WTC11 (cell line): ENCODE measurements around the gene ZFHX3. TPM values are rescaled to one million over a fixed set of nuclear protein-coding genes. Genes with fewer than 3 reads are reported as not detected.

Experiments
- ATAC-seq: fragments of 200-7000 bp; cut with Tn5 transposase; 2 replicates; pipeline ENCODE4 v1.10.0; 2021; ENCODE audit warnings: mild to moderate bottlenecking, moderate library complexity
- CTCF ChIA-PET: fragments of 300-600 bp; sonication (Branson Sonifier 250); formaldehyde crosslinking; loops from one replicate; lab custom pipeline; 2021; ENCODE audit warnings: antibody characterized with exemption; lab: Charles Lee
- POLR2A ChIA-PET: fragments of 350-600 bp; sonication (Branson Sonifier 250); formaldehyde crosslinking; loops from one replicate; lab custom pipeline; 2021; ENCODE audit warnings: antibody characterized with exemption; lab: Charles Lee
- DNase-seq: peaks from one replicate; pipeline ENCODE4 v3.0.0; 2021; ENCODE audit warnings: low spot score
- H3K27ac Mint-ChIP-seq: 2 replicates; pipeline ENCODE4 v1.8.0; 2021; ENCODE audit warnings: mixed read lengths
- H3K27me3 Mint-ChIP-seq: 2 replicates; pipeline ENCODE4 v1.8.0; 2021; ENCODE audit warnings: low read depth, mild to moderate bottlenecking, moderate library complexity, mixed read lengths
- H3K36me3 Mint-ChIP-seq: 2 replicates; pipeline ENCODE4 v1.8.0; 2021; ENCODE audit warnings: mixed read lengths
- H3K4me1 Mint-ChIP-seq: 2 replicates; pipeline ENCODE4 v1.8.0; 2022; ENCODE audit warnings: mixed read lengths
- H3K4me3 Mint-ChIP-seq: 2 replicates; pipeline ENCODE4 v1.8.0; 2021; ENCODE audit warnings: mild to moderate bottlenecking, moderate library complexity, mixed read lengths
- H3K9me3 Mint-ChIP-seq: 2 replicates; pipeline ENCODE4 v1.8.0; 2021; ENCODE audit warnings: mixed read lengths
- ARID4B ChIP-seq: sonication (generic); formaldehyde crosslinking; IDR thresholded peaks from 2 replicates; pipeline ENCODE4 v1.8.0; 2023; ENCODE audit warnings: missing genetic modification reagents, mild to moderate bottlenecking, borderline replicate concordance
- CBFB ChIP-seq: sonication (generic); formaldehyde crosslinking; IDR thresholded peaks from 2 replicates; pipeline ENCODE4 v1.8.1; 2022; ENCODE audit warnings: mild to moderate bottlenecking, low read depth, missing genetic modification reagents
- CREM ChIP-seq: sonication (generic); formaldehyde crosslinking; IDR thresholded peaks from 2 replicates; pipeline ENCODE4 v1.8.1; 2022; ENCODE audit warnings: mild to moderate bottlenecking, missing genetic modification reagents, moderate library complexity
- ETV6 ChIP-seq: sonication (generic); formaldehyde crosslinking; IDR thresholded peaks from 2 replicates; pipeline ENCODE4 v1.8.1; 2022; ENCODE audit warnings: mild to moderate bottlenecking, missing genetic modification reagents
- GRHL2 ChIP-seq: fragments of 250-450 bp; sonication (Bioruptor Pico); IDR thresholded peaks from 2 replicates; pipeline ENCODE4 v1.8.0; 2022; ENCODE audit warnings: mild to moderate bottlenecking, moderate library complexity; ENCODE audit not compliant: insufficient replicate concordance, severe bottlenecking
- GTF2I ChIP-seq: fragments of 250-450 bp; sonication (Bioruptor Pico); conservative IDR thresholded peaks from 2 replicates; pipeline ENCODE4 v1.4.0; 2021; ENCODE audit warnings: mild to moderate bottlenecking
- SMAD4 ChIP-seq: sonication (generic); formaldehyde crosslinking; IDR thresholded peaks from 2 replicates; pipeline ENCODE4 v1.8.0; 2022; ENCODE audit warnings: mild to moderate bottlenecking, missing genetic modification reagents
- TCF7 ChIP-seq: sonication (generic); formaldehyde crosslinking; IDR thresholded peaks from 2 replicates; pipeline ENCODE4 v1.8.0; 2022; ENCODE audit warnings: mild to moderate bottlenecking, low read depth, missing genetic modification reagents, moderate library complexity
- TEAD1 ChIP-seq: sonication (generic); formaldehyde crosslinking; IDR thresholded peaks from 2 replicates; pipeline ENCODE4 v1.8.0; 2022; ENCODE audit warnings: mild to moderate bottlenecking, missing genetic modification reagents
- ZNF281 ChIP-seq: sonication (generic); formaldehyde crosslinking; IDR thresholded peaks from 2 replicates; pipeline ENCODE4 v1.8.0; 2023; ENCODE audit warnings: mild to moderate bottlenecking, missing genetic modification reagents
- ZNF317 ChIP-seq: sonication (generic); formaldehyde crosslinking; IDR thresholded peaks from 2 replicates; pipeline ENCODE4 v1.8.1; 2023; ENCODE audit warnings: low read depth, mild to moderate bottlenecking, moderate library complexity, missing genetic modification reagents, borderline replicate concordance
- ZNF416 ChIP-seq: fragments of 250-450 bp; sonication (Bioruptor Pico); IDR thresholded peaks from 2 replicates; pipeline ENCODE4 v1.9.0; 2021; ENCODE audit warnings: mild to moderate bottlenecking, inconsistent platforms
- total RNA-seq: library from RNA; stranded (reverse); gene quantifications from 3 replicates; pipeline ENCODE4 v1.2.3, GENCODE V29; 2021
- TF ChIP-seq, protein P1 (sequence below): sonication (generic); formaldehyde crosslinking; IDR thresholded peaks from 2 replicates; pipeline ENCODE4 v1.8.1; 2023; ENCODE audit warnings: mild to moderate bottlenecking, missing genetic modification reagents, borderline replicate concordance
- TF ChIP-seq, protein P2 (sequence below): sonication (generic); formaldehyde crosslinking; IDR thresholded peaks from 2 replicates; pipeline ENCODE4 v1.8.1; 2022; ENCODE audit warnings: missing genetic modification reagents, borderline replicate concordance

The ZFHX3 gene
- total RNA-seq, 1 experiment from 2014 or later = 5.7 TPM

- TF ChIP-seq, protein P1, sequence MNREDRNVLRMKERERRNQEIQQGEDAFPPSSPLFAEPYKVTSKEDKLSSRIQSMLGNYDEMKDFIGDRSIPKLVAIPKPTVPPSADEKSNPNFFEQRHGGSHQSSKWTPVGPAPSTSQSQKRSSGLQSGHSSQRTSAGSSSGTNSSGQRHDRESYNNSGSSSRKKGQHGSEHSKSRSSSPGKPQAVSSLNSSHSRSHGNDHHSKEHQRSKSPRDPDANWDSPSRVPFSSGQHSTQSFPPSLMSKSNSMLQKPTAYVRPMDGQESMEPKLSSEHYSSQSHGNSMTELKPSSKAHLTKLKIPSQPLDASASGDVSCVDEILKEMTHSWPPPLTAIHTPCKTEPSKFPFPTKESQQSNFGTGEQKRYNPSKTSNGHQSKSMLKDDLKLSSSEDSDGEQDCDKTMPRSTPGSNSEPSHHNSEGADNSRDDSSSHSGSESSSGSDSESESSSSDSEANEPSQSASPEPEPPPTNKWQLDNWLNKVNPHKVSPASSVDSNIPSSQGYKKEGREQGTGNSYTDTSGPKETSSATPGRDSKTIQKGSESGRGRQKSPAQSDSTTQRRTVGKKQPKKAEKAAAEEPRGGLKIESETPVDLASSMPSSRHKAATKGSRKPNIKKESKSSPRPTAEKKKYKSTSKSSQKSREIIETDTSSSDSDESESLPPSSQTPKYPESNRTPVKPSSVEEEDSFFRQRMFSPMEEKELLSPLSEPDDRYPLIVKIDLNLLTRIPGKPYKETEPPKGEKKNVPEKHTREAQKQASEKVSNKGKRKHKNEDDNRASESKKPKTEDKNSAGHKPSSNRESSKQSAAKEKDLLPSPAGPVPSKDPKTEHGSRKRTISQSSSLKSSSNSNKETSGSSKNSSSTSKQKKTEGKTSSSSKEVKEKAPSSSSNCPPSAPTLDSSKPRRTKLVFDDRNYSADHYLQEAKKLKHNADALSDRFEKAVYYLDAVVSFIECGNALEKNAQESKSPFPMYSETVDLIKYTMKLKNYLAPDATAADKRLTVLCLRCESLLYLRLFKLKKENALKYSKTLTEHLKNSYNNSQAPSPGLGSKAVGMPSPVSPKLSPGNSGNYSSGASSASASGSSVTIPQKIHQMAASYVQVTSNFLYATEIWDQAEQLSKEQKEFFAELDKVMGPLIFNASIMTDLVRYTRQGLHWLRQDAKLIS (CRISPR knock-in tag) = no peak
- TF ChIP-seq GRHL2 (CRISPR knock-in tag) (no peak), CBFB (no peak), ZNF416 (CRISPR knock-in tag) (no peak), TCF7 (no peak), ZNF317 (CRISPR knock-in tag) (no peak), ARID4B (no peak), GTF2I (no peak)
- TF ChIP-seq, protein P2, sequence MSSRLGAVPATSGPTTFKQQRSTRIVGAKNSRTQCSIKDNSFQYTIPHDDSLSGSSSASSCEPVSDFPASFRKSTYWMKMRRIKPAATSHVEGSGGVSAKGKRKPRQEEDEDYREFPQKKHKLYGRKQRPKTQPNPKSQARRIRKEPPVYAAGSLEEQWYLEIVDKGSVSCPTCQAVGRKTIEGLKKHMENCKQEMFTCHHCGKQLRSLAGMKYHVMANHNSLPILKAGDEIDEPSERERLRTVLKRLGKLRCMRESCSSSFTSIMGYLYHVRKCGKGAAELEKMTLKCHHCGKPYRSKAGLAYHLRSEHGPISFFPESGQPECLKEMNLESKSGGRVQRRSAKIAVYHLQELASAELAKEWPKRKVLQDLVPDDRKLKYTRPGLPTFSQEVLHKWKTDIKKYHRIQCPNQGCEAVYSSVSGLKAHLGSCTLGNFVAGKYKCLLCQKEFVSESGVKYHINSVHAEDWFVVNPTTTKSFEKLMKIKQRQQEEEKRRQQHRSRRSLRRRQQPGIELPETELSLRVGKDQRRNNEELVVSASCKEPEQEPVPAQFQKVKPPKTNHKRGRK (CRISPR knock-in tag) = no peak
Measured at GRCh38 chr16:72864130-72864833, 183.6 kb downstream of the ZFHX3 start (continued).

- no peak overlapping the region for H3K4me3 Mint-ChIP-seq
- peaks cover 15% of the 10 kb centered on the region for H3K4me1 Mint-ChIP-seq
- H3K36me3 Mint-ChIP-seq = no peaks in the 10 kb centered on the region
- no peaks in the 10 kb centered on the region; the same call in 1 of the 2 replicates for H3K27me3 Mint-ChIP-seq
- no peak for ATAC-seq
- no peak for DNase-seq
- CTCF ChIA-PET = interaction anchor here (0.6 to 1.6 kb wide), 2 partner anchors 30 to 152 kb away, joined by 3 to 9 read pairs; no protein-coding TSS in a partner anchor
- TF ChIP-seq TEAD1 (CRISPR knock-in tag) = no peak
- no peak for TF ChIP-seq CREM
- no peak for TF ChIP-seq ZNF281 (CRISPR knock-in tag)
- no peak for TF ChIP-seq SMAD4
- TF ChIP-seq ETV6 (CRISPR knock-in tag) = no peak
- TF ChIP-seq, all 79 proteins: peak for 0
- no peak overlapping the region for H3K27ac Mint-ChIP-seq
- H3K9me3 Mint-ChIP-seq = peaks cover 4% of the 10 kb centered on the region; the same call in 1 of the 2 replicates
- POLR2A ChIA-PET = no interaction called here
Measured at GRCh38 chr16:72862090-72862489, 185.8 kb downstream of the ZFHX3 start.
